SK-N-SH (cell line): ENCODE measurements around the gene BAAT. TPM values are rescaled to one million over a fixed set of nuclear protein-coding genes. Genes with fewer than 3 reads are reported as not detected.

Experiments
- CTCF ChIA-PET: fragments of 300-600, 350-600 bp; formaldehyde crosslinking; extraction: SDS; loops from one replicate; lab custom pipeline; 2021; lab: Yijun Ruan, JAX
- POLR2A ChIA-PET: fragments of 350-600 bp; sonication (Branson Sonifier 250); formaldehyde crosslinking; extraction: SDS; loops from one replicate; lab custom pipeline; 2020; ENCODE audit warnings: antibody characterized with exemption, inconsistent platforms; lab: Yijun Ruan, JAX
- DNase-seq: peaks from one replicate; pipeline ENCODE4 v3.0.0; 2012
- H2AFZ ChIP-seq: fragments of 200-600 bp; sonication (generic); 2 replicates; pipeline ENCODE4 v1.8.1; 2016; ENCODE audit warnings: antibody characterized with exemption, mild to moderate bottlenecking, low read depth
- H3F3A ChIP-seq: fragments of 200-600 bp; sonication (generic); replicated peaks from 2 replicates; pipeline ENCODE3; 2016; ENCODE audit warnings: antibody characterized with exemption, mild to moderate bottlenecking; ENCODE audit not compliant: insufficient read depth
- H3K27ac ChIP-seq, 2 experiments: fragments of 200-500 bp in 1 of 2; fragments of 200-600 bp in 1 of 2; sonication (Bioruptor generic) in 1 of 2; sonication (generic), shearing (Covaris generic) in 1 of 2; 2 replicates each; pipeline versions ENCODE4 v1.5.1 to v1.6.1; 2014 to 2016; ENCODE audit warnings: low read depth in 2 of 2, inconsistent platforms in 1 of 2, low read length in 1 of 2, mild to moderate bottlenecking in 1 of 2, mixed read lengths in 1 of 2
- H3K27me3 ChIP-seq: fragments of 200-600 bp; sonication (generic), shearing (Covaris generic); 2 replicates; pipeline ENCODE4 v1.6.1; 2016; ENCODE audit warnings: mixed run types; ENCODE audit not compliant: insufficient read depth
- H3K36me3 ChIP-seq, 2 experiments: fragments of 200-500 bp in 1 of 2; fragments of 200-600 bp in 1 of 2; sonication (Bioruptor generic) in 1 of 2; sonication (generic) in 1 of 2; replicated peaks in 1 of 2; 2 replicates each; pipeline versions ENCODE3 to v1.5.1; 2014 to 2016; ENCODE audit warnings: low read length in 1 of 2, mild to moderate bottlenecking in 1 of 2; ENCODE audit not compliant: insufficient read depth in 2 of 2, control insufficient read depth in 1 of 2
- H3K4me1 ChIP-seq, 2 experiments: fragments of 200-500 bp in 1 of 2; fragments of 200-600 bp in 1 of 2; sonication (Bioruptor generic) in 1 of 2; sonication (generic), shearing (Covaris generic) in 1 of 2; 2 replicates each; pipeline versions ENCODE4 v1.5.1 to v1.6.1; 2014 to 2016; ENCODE audit warnings: low read depth in 1 of 2, low read length in 1 of 2, mixed run types in 1 of 2; ENCODE audit not compliant: insufficient read depth in 2 of 2, control insufficient read depth in 1 of 2
- H3K4me2 ChIP-seq: fragments of 200-600 bp; sonication (generic), shearing (Covaris generic); 2 replicates; pipeline ENCODE4 v1.6.1; 2017; ENCODE audit warnings: mixed run types
- H3K4me3 ChIP-seq, 2 experiments: fragments of 200-500 bp in 1 of 2; fragments of 200-600 bp in 1 of 2; sonication (Bioruptor generic) in 1 of 2; sonication (generic), shearing (Covaris generic) in 1 of 2; 2 replicates each; pipeline versions ENCODE4 v1.5.1 to v1.8.1; 2014 to 2016; ENCODE audit warnings: low read depth in 2 of 2, inconsistent platforms in 1 of 2, low read length in 1 of 2, mild to moderate bottlenecking in 1 of 2, mixed read lengths in 1 of 2, moderate library complexity in 1 of 2
- H3K79me2 ChIP-seq: fragments of 200-600 bp; sonication (generic); 2 replicates; pipeline ENCODE4 v1.8.1; 2017; ENCODE audit warnings: mild to moderate bottlenecking; ENCODE audit not compliant: insufficient read depth
- H3K9ac ChIP-seq: fragments of 200-600 bp; sonication (generic); 2 replicates; pipeline ENCODE4 v1.6.1; 2017; ENCODE audit warnings: mixed run types
- H3K9me2 ChIP-seq: fragments of 200-600 bp; sonication (generic); 2 replicates; pipeline ENCODE4 v1.6.1; 2017; ENCODE audit warnings: mixed run types
- H3K9me3 ChIP-seq: fragments of 200-600 bp; sonication (generic); 2 replicates; pipeline ENCODE4 v1.6.1; 2017; ENCODE audit warnings: mixed run types, mild to moderate bottlenecking, moderate library complexity
- H4K20me1 ChIP-seq: fragments of 200-600 bp; sonication (generic); 2 replicates; pipeline ENCODE4 v1.6.1; 2017; ENCODE audit warnings: mild to moderate bottlenecking, mixed run types; ENCODE audit not compliant: insufficient read depth
- EZH2phosphoT487 ChIP-seq: fragments of 200-600 bp; sonication (generic); IDR thresholded peaks from 2 replicates; pipeline ENCODE4 v1.6.1; 2017; ENCODE audit warnings: low read depth, mixed run types, mild to moderate bottlenecking, antibody characterized with exemption, moderate library complexity, borderline replicate concordance
- FOXM1 ChIP-seq: IDR thresholded peaks from 2 replicates; pipeline ENCODE4 v1.4.0; 2012; ENCODE audit warnings: low read depth, mild to moderate bottlenecking
- GABPA ChIP-seq: IDR thresholded peaks from 2 replicates; pipeline ENCODE4 v1.4.0; 2012; ENCODE audit warnings: low read depth, mild to moderate bottlenecking
- GATA2 ChIP-seq: sonication (generic); formaldehyde crosslinking; IDR thresholded peaks from 2 replicates; pipeline ENCODE4 v1.5.0; 2020; ENCODE audit warnings: mild to moderate bottlenecking, missing genetic modification reagents
- MEF2A ChIP-seq: IDR thresholded peaks from 2 replicates; pipeline ENCODE4 v1.4.0; 2012; ENCODE audit warnings: low read depth, borderline replicate concordance
- PBX3 ChIP-seq: IDR thresholded peaks from 2 replicates; pipeline ENCODE4; 2012
- RAD21 ChIP-seq: IDR thresholded peaks from 2 replicates; pipeline ENCODE4 v1.6.1; 2012; ENCODE audit warnings: mild to moderate bottlenecking, low read length
- RCOR1 ChIP-seq: fragments of 150-350 bp; IDR thresholded peaks from 2 replicates; pipeline ENCODE4 v1.6.1; 2017; ENCODE audit warnings: antibody characterized with exemption, low read length
- TAF1 ChIP-seq: IDR thresholded peaks from 2 replicates; pipeline ENCODE4 v1.6.1; 2012; ENCODE audit warnings: low read depth, mild to moderate bottlenecking, low read length, moderate library complexity, borderline replicate concordance
- YY1 ChIP-seq: IDR thresholded peaks from 2 replicates; pipeline ENCODE4 v1.4.0; 2012; ENCODE audit warnings: low read depth, mild to moderate bottlenecking
- WGBS: methylation state at CpG from one replicate; pipeline ENCODE4 v1.1.6; 2017; ENCODE audit warnings: low lambda C conversion rate; 5-methylcytosine and 5-hydroxymethylcytosine counted together
- polyA plus RNA-seq, 3 experiments: library from polyadenylated mRNA; depleted of rRNA; stranded (reverse); fragments of >200 nt; gene quantifications; 2 replicates each; pipeline ENCODE4 v1.2.3, GENCODE V29; 2012
- TF ChIP-seq, protein P1 (sequence below): fragments of 150-350 bp; IDR thresholded peaks from 2 replicates; pipeline ENCODE4 v1.6.1; 2016; ENCODE audit warnings: mild to moderate bottlenecking, low read depth, low read length
- TF ChIP-seq, protein P2 (sequence below): fragments of 200-600 bp; sonication (generic); IDR thresholded peaks from 2 replicates; pipeline ENCODE4 v1.6.1; 2017; ENCODE audit warnings: antibody characterized with exemption, mild to moderate bottlenecking, moderate library complexity
- TF ChIP-seq, protein P3 (sequence below): IDR thresholded peaks from 2 replicates; pipeline ENCODE4 v1.4.0; 2012; ENCODE audit warnings: low read depth

BAAT gene
- polyA plus RNA-seq, 1 of the 3 experiments (the other 2 are of a cell fraction) = 0.02 TPM

GRCh38 chr9:101429736-101430135, 44.9 kb upstream of the BAAT start:
- ChIA-PET CTCF (interaction anchor here (1.6 kb wide), 1 partner anchor 29 kb away, joined by 5 read pairs; no protein-coding TSS in a partner anchor), POLR2A (no interaction called here)
- H2AFZ ChIP-seq = no peak overlapping the region
- TF ChIP-seq TAF1 (no peak), GABPA (no peak), PBX3 (no peak), EZH2phosphoT487 (no peak), RAD21 (no peak)
- no peaks in the 10 kb centered on the region for H3K36me3 ChIP-seq
- no peak overlapping the region for H3K27ac ChIP-seq
- no peaks in the 10 kb centered on the region for H3K79me2 ChIP-seq
- H3F3A ChIP-seq = no peaks in the 10 kb centered on the region
- WGBS = 54% methylated on average over 7 of the region's 7 CpGs
- no peaks in the 10 kb centered on the region for H4K20me1 ChIP-seq
- no peaks in the 10 kb centered on the region for H3K9me2 ChIP-seq
- H3K4me1 ChIP-seq = no peaks in the 10 kb centered on the region; a peak in 1 of 4 replicates
- H3K4me2 ChIP-seq = no peak overlapping the region
- H3K4me3 ChIP-seq = no peak overlapping the region
- no peak overlapping the region for H3K9ac ChIP-seq
- no peaks in the 10 kb centered on the region for H3K9me3 ChIP-seq
- DNase-seq = no peak
- no peaks in the 10 kb centered on the region; the same call in 1 of the 2 replicates for H3K27me3 ChIP-seq

- H2AFZ ChIP-seq = no peak overlapping the region
- H3K4me2 ChIP-seq = no peak overlapping the region
- H3F3A ChIP-seq = no peaks in the 10 kb centered on the region
- H3K36me3 ChIP-seq = no peaks in the 10 kb centered on the region
- TF ChIP-seq, protein P1, sequence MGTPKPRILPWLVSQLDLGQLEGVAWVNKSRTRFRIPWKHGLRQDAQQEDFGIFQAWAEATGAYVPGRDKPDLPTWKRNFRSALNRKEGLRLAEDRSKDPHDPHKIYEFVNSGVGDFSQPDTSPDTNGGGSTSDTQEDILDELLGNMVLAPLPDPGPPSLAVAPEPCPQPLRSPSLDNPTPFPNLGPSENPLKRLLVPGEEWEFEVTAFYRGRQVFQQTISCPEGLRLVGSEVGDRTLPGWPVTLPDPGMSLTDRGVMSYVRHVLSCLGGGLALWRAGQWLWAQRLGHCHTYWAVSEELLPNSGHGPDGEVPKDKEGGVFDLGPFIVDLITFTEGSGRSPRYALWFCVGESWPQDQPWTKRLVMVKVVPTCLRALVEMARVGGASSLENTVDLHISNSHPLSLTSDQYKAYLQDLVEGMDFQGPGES = no peak
- no peak for TF ChIP-seq GATA2 (CRISPR knock-in tag)
- TF ChIP-seq, protein P2, sequence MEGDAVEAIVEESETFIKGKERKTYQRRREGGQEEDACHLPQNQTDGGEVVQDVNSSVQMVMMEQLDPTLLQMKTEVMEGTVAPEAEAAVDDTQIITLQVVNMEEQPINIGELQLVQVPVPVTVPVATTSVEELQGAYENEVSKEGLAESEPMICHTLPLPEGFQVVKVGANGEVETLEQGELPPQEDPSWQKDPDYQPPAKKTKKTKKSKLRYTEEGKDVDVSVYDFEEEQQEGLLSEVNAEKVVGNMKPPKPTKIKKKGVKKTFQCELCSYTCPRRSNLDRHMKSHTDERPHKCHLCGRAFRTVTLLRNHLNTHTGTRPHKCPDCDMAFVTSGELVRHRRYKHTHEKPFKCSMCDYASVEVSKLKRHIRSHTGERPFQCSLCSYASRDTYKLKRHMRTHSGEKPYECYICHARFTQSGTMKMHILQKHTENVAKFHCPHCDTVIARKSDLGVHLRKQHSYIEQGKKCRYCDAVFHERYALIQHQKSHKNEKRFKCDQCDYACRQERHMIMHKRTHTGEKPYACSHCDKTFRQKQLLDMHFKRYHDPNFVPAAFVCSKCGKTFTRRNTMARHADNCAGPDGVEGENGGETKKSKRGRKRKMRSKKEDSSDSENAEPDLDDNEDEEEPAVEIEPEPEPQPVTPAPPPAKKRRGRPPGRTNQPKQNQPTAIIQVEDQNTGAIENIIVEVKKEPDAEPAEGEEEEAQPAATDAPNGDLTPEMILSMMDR = no peak
- TF ChIP-seq, protein P3, sequence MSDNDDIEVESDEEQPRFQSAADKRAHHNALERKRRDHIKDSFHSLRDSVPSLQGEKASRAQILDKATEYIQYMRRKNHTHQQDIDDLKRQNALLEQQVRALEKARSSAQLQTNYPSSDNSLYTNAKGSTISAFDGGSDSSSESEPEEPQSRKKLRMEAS = no peak
- TF ChIP-seq YY1 = no peak
- no peak for TF ChIP-seq MEF2A
- no peak for TF ChIP-seq GABPA
- TF ChIP-seq RAD21 = no peak
- TF ChIP-seq TAF1 = no peak
- TF ChIP-seq FOXM1 = no peak
- TF ChIP-seq RCOR1 = no peak
- H3K27ac ChIP-seq = no peak overlapping the region
- CTCF ChIA-PET = interaction anchor here (1.1 kb wide), 1 partner anchor 20 kb away, joined by 3 read pairs; no protein-coding TSS in a partner anchor
- WGBS = 20% methylated on average over 3 of the region's 3 CpGs
- no peak for DNase-seq
- no peaks in the 10 kb centered on the region; the same call in 1 of the 2 replicates for H3K27me3 ChIP-seq
- no peaks in the 10 kb centered on the region for H3K9me3 ChIP-seq
- no peaks in the 10 kb centered on the region for H3K4me1 ChIP-seq
- H3K4me3 ChIP-seq = no peak overlapping the region
- no peaks in the 10 kb centered on the region for H3K9me2 ChIP-seq
- no peak overlapping the region for H3K9ac ChIP-seq
- no peaks in the 10 kb centered on the region for H4K20me1 ChIP-seq
- no peaks in the 10 kb centered on the region for H3K79me2 ChIP-seq
- POLR2A ChIA-PET = no interaction called here
These were observed 44.1 kb upstream of the BAAT start for GRCh38 chr9:101428909-101429308.
